B cell (primary cell): ENCODE results near the gene PFDN2. TPM values are rescaled to one million over a fixed set of nuclear protein-coding genes. Genes with fewer than 3 reads are reported as not detected.

ENCODE experiments used
- ATAC-seq: fragments of 200-7000 bp; cut with Tn5 transposase; one replicate; pipeline ENCODE4 v1.10.0; 2021; ENCODE audit warnings: low read depth, mild to moderate bottlenecking, moderate number of reproducible peaks, moderate library complexity
- CTCF ChIA-PET: fragments of 350-600 bp; sonication (Branson Sonifier 250); formaldehyde crosslinking; loops from one replicate; lab custom pipeline; 2021; ENCODE audit warnings: antibody characterized with exemption, inconsistent platforms; lab: Charles Lee
- POLR2A ChIA-PET: fragments of 350-600 bp; sonication (Branson Sonifier 250); formaldehyde crosslinking; loops from one replicate; lab custom pipeline; 2021; ENCODE audit warnings: antibody characterized with exemption; lab: Charles Lee
- DNase-seq: peaks from one replicate; pipeline ENCODE4 v3.0.0; 2013
- H2AFZ ChIP-seq: 2 replicates; pipeline ENCODE4 v1.6.1; 2012; ENCODE audit warnings: mild to moderate bottlenecking, low read depth, low read length; ENCODE audit not compliant: insufficient read depth, poor library complexity, severe bottlenecking
- H3K27ac ChIP-seq, 2 donors: 1 replicate in 1 of 2; 2 replicates in 1 of 2; pipeline ENCODE4 v1.5.1; 2012 to 2013; ENCODE audit warnings: low read length in 2 of 2, mild to moderate bottlenecking in 2 of 2, moderate library complexity in 1 of 2
- H3K27me3 ChIP-seq, 4 experiments: fragments of 200-600 bp in 1 of 4; sonication (generic) in 1 of 4; replicated peaks in 1 of 4; 1 replicate in 2 of 4; 2 replicates in 2 of 4; pipeline versions ENCODE4 v1.6.1 to v1.7.0; 2013 to 2016; ENCODE audit warnings: low read length in 3 of 4, mild to moderate bottlenecking in 2 of 4, mixed read lengths in 1 of 4, moderate library complexity in 1 of 4; ENCODE audit not compliant: insufficient read depth in 4 of 4, control insufficient read depth in 3 of 4; ENCODE audit errors: control extremely low read depth in 1 of 4
- H3K36me3 ChIP-seq, 2 experiments: replicated peaks in 1 of 2; 1 replicate in 1 of 2; 2 replicates in 1 of 2; pipeline versions ENCODE4 v1.6.1 to v1.7.1; 2013; ENCODE audit warnings: low read length in 1 of 2; ENCODE audit not compliant: insufficient read depth in 2 of 2, control insufficient read depth in 1 of 2; ENCODE audit errors: control extremely low read depth in 1 of 2, extremely low read depth in 1 of 2
- H3K4me1 ChIP-seq, 2 donors: fragments of 200-600 bp in 1 of 2; sonication (generic) in 1 of 2; 1 replicate in 1 of 2; 2 replicates in 1 of 2; pipeline versions ENCODE4 v1.5.1 to v1.6.1; 2013 to 2017; ENCODE audit warnings: low read length in 2 of 2; ENCODE audit not compliant: control insufficient read depth in 2 of 2, insufficient read depth in 2 of 2
- H3K4me2 ChIP-seq: replicated peaks from 2 replicates; pipeline ENCODE3; 2012; ENCODE audit warnings: mild to moderate bottlenecking, low read depth, low read length; ENCODE audit not compliant: poor library complexity, severe bottlenecking
- H3K4me3 ChIP-seq, 5 experiments: fragments of 200-600 bp in 1 of 5; sonication (generic) in 1 of 5; 1 replicate in 3 of 5; 2 replicates in 2 of 5; pipeline versions ENCODE4 v1.5.1 to v1.7.0; 2011 to 2016; ENCODE audit warnings: low read length in 4 of 5, mild to moderate bottlenecking in 4 of 5, low read depth in 2 of 5, control low read depth in 1 of 5, moderate library complexity in 1 of 5; ENCODE audit not compliant: insufficient read depth in 1 of 5; ENCODE audit errors: control extremely low read depth in 1 of 5, extremely low read depth in 1 of 5
- H3K79me2 ChIP-seq: fragments of 200-600 bp; sonication (generic); one replicate; pipeline ENCODE4 v1.6.0; 2016; ENCODE audit warnings: low read length; ENCODE audit not compliant: control insufficient read depth, insufficient read depth
- H3K9ac ChIP-seq: fragments of 200-600 bp; sonication (generic); 2 replicates; pipeline ENCODE4 v1.6.1; 2017; ENCODE audit warnings: mild to moderate bottlenecking, low read length, moderate library complexity
- H3K9me3 ChIP-seq, 3 donors: one replicate each; pipeline versions ENCODE4 v1.6.1 to v1.7.1; 2013; ENCODE audit warnings: low read length in 2 of 3; ENCODE audit not compliant: control insufficient read depth in 2 of 3, insufficient read depth in 1 of 3; ENCODE audit errors: control extremely low read depth in 1 of 3
- H4K20me1 ChIP-seq: 2 replicates; pipeline ENCODE4 v1.6.0; 2012; ENCODE audit warnings: mild to moderate bottlenecking, low read length; ENCODE audit not compliant: insufficient read depth, control insufficient read depth, poor library complexity, severe bottlenecking
- H3K27ac Mint-ChIP-seq: one replicate; pipeline ENCODE4 v1.8.0; 2021; ENCODE audit warnings: mixed read lengths
- H3K27me3 Mint-ChIP-seq: one replicate; pipeline ENCODE4 v1.8.0; 2021; ENCODE audit warnings: mixed read lengths
- H3K4me1 Mint-ChIP-seq: one replicate; pipeline ENCODE4 v1.8.0; 2021; ENCODE audit warnings: mixed read lengths
- H3K4me3 Mint-ChIP-seq: one replicate; pipeline ENCODE4 v1.8.0; 2021; ENCODE audit warnings: mixed read lengths
- H3K9me3 Mint-ChIP-seq: one replicate; pipeline ENCODE4 v1.8.0; 2022; ENCODE audit warnings: mixed read lengths; ENCODE audit not compliant: insufficient read depth
- CTCF ChIP-seq: fragments of 200-600 bp; IDR thresholded peaks from one replicate; pipeline ENCODE4 v1.8.0; 2022; ENCODE audit warnings: antibody characterized with exemption, mild to moderate bottlenecking
- EZH2 ChIP-seq: IDR thresholded peaks from 2 replicates; pipeline ENCODE4 v1.6.1; 2012; ENCODE audit warnings: borderline replicate concordance, low read depth, mild to moderate bottlenecking, moderate library complexity, low read length; ENCODE audit not compliant: insufficient read depth, poor library complexity, severe bottlenecking
- WGBS: methylation state at CpG from one replicate; pipeline ENCODE4 v1.1.5; 2013; ENCODE audit warnings: missing lambda C conversion rate; ENCODE audit not compliant: insufficient coverage; 5-methylcytosine and 5-hydroxymethylcytosine counted together
- intact Hi-C: fragments of 100-400 bp; cut with micrococcal nuclease; formaldehyde crosslinking; loops from one replicate; pipeline ENCODE4 v1.10.0; 2022
- polyA plus RNA-seq: library from polyadenylated mRNA; depleted of rRNA; stranded (reverse); fragments of >200 nt; gene quantifications from 2 replicates; pipeline ENCODE4 v1.2.3, GENCODE V29; 2012
- total RNA-seq, 2 donors: library from RNA; stranded (reverse); fragments of 120-200 nt in 1 of 2; gene quantifications; 1 replicate in 1 of 2; 2 replicates in 1 of 2; pipeline versions ENCODE4 v1.2.3 to v1.2.4, GENCODE V29; 2013 to 2022

The PFDN2 gene
- total and polyA plus RNA-seq, 2 donors (not counting 1 experiment from before 2014, with no cell fraction given): 29.9 to 43.2 TPM

- TF ChIP-seq EZH2 (no peak), CTCF (peak; percentile 81)
- peaks cover 37% of the 10 kb centered on the region for H3K4me1 Mint-ChIP-seq
Observed at GRCh38 chr1:161071886-161072371, 45.9 kb downstream of the PFDN2 start.

GRCh38 chr1:161070761-161071160 is 47.1 kb downstream of the PFDN2 start:
- no peak for DNase-seq
- Histone ChIP-seq H4K20me1 (peaks cover 17% of the 10 kb centered on the region), H2AFZ (no peak overlapping the region), H3K4me2 (no peak overlapping the region), H3K4me1 (peaks cover 30 to 46% of the 10 kb centered on the region in 2 donors), H3K9me3 (no peaks in the 10 kb centered on the region), H3K36me3 (peaks cover 0 to 8% of the 10 kb centered on the region in 2 experiments), H3K27ac (peak overlapping the region; percentile 95 to 96), H3K9ac (no peak overlapping the region), H3K27me3 (no peaks in the 10 kb centered on the region), H3K4me3 (no peak overlapping the region), H3K79me2 (peaks cover 64% of the 10 kb centered on the region)
- CTCF ChIA-PET: interaction anchor here (0.8 to 8.9 kb wide), 23 partner anchors 8 to 315 kb away, joined by 3 to 142 read pairs (median 5); partner anchors contain the start of genes DEDD, F11R, ITLN2 and KLHDC9
- Mint-ChIP-seq H3K4me1 (peaks cover 44% of the 10 kb centered on the region), H3K27me3 (no peaks in the 10 kb centered on the region), H3K9me3 (no peaks in the 10 kb centered on the region), H3K4me3 (no peak overlapping the region), H3K27ac (peak overlapping the region; percentile 83)
- ATAC-seq: no peak
- POLR2A ChIA-PET: interaction anchor here (0.6 to 6.8 kb wide), 5 partner anchors 25 to 81 kb away, joined by 3 to 108 read pairs (median 3); partner anchors contain the start of genes KLHDC9 and USF1
- intact Hi-C loops: no loop called here
- no CpG with 5 or more reads among the region's 4 CpGs for WGBS
- no peak for TF ChIP-seq EZH2
- no peak for TF ChIP-seq CTCF

More at GRCh38 chr1:161071886-161072371, 45.9 kb downstream of the PFDN2 start:
- ATAC-seq: no peak
- Mint-ChIP-seq H3K27me3 (no peaks in the 10 kb centered on the region), H3K27ac (peak overlapping the region; percentile 12), H3K4me3 (no peak overlapping the region), H3K9me3 (no peaks in the 10 kb centered on the region)
- no peaks in the 10 kb centered on the region for H3K27me3 ChIP-seq
- intact Hi-C loops: no loop called here
- H3K9ac ChIP-seq: no peak overlapping the region
- H3K27ac ChIP-seq: no peak overlapping the region
- peak overlapping the region; percentile 27 for H2AFZ ChIP-seq
- no peaks in the 10 kb centered on the region for H3K9me3 ChIP-seq
- H3K4me3 ChIP-seq: no peak overlapping the region
- no peak overlapping the region for H3K4me2 ChIP-seq
- peak; percentile 71 for DNase-seq
- H3K4me1 ChIP-seq: peaks cover 20 to 35% of the 10 kb centered on the region in 2 donors
- POLR2A ChIA-PET: interaction anchor here (0.5 to 6.8 kb wide), 5 partner anchors 22 to 94 kb away, joined by 3 to 108 read pairs (median 4); partner anchors contain the start of genes KLHDC9, PPOX and USF1
- peaks cover 0 to 3% of the 10 kb centered on the region in 2 experiments for H3K36me3 ChIP-seq
- H4K20me1 ChIP-seq: peaks cover 12% of the 10 kb centered on the region
- H3K79me2 ChIP-seq: peaks cover 53% of the 10 kb centered on the region
- CTCF ChIA-PET: interaction anchor here (0.9 to 8.9 kb wide), 16 partner anchors 13 to 274 kb away, joined by 3 to 142 read pairs (median 5); partner anchors contain the start of genes DEDD, KLHDC9, PPOX and UFC1
- WGBS: 36% methylated on average over 5 of the region's 9 CpGs
